Stimulated activated CD8-positive, alpha-beta memory T cell treated with anti-CD3 and anti-CD28 coated beads, Interleukin-7, amount 100 ng/mL, for 1 hour (primary cell): ENCODE measurements around the gene ASF1B.

Source experiments
- DNase-seq, 2 donors: peaks; one replicate each; pipeline ENCODE4 v3.0.0-alpha.2; 2020; ENCODE audit warnings: low read depth in 2 of 2

Gene ASF1B

GRCh38 chr19:14088634-14089411, 47.6 kb downstream of the ASF1B start:
- no peak for DNase-seq

DNA sequence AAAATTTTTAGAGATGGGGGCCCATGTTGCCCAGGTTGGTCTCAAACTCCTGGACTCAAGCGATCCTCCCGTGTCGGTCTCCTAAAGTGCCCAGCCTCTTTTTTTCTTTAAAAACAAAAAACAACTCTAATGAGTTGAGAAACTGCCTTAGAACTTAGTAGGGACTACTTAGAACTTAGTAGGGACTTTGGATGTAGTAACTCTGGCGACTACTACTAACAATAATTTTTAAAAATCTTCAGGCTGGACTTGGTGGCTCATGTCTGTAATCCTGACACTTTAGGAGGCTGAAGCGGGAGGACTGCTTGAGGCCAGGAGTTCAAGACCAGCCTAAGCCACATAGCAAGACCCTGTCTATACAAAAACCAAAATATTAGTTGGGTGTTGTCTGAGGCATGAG, 50.3 kb downstream of the ASF1B start:
- DNase-seq, result no peak

GRCh38 chr19:14085309-14085995, 50.9 kb downstream of the ASF1B start, which contains the start of gene C19orf67:
TSS of gene C19orf67 (minus strand) at chr19:14085783. CDS start at chr19:14085627, 156 bp downstream.
- no peak for DNase-seq

DNA sequence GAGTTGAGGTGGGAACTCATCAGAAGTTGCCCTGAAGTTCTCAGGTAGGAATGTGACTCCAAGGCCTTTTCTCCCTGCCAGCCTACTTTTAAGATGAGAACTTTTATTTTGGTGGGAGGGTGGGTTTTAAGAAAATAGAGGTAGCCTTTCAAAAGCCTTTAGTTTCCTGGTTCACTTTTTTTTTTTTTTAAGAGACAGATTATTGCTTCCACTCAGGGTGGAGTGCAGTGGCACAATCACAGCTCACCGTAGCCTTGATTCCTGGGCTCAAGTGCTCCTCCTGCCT, 53.8 kb downstream of the ASF1B start:
- DNase-seq, result no peak

DNA sequence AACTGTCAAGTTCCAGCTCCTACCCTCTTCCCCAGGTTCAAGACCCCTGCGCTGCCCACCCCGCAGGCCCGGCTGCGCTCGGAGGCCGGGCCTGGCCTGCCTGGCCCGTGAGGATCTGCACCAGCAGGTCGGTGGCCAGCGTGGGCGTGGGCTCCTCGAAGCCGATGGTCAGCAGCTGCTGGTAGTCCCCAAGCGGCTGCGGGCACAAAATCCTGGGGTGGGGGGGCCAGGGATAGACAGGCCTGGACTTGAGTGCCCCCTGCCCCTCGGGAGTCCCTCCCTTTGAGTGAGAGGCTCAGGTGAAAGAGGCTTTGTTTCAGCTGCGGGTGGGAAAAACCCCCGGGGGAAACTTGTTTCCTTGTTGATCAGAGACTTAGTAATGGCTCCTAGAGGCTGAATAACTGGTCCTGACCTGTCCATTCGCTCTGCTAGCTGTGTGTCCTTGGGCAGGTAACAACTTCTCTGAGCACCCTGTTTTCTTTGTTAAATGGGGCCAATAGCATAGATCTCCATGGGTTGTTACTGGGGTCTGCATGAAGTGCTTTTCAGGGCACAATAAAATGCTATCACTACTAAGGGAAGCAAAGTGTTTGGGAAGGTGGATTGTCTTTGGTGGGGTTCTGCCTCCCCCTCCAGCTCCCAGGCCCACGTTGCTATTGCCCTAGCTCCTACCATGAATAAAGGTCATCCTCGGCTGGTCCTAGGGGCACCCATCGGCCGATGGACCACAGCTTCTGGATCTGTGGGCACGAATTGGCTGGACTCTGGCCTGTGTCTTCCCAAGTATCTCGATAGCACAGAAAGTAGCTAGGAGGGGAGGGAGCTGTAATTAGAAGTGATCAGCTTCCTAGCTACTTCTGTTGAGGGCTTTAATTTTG, 54.4 kb downstream of the ASF1B start:
- DNase-seq, result no peak

DNA sequence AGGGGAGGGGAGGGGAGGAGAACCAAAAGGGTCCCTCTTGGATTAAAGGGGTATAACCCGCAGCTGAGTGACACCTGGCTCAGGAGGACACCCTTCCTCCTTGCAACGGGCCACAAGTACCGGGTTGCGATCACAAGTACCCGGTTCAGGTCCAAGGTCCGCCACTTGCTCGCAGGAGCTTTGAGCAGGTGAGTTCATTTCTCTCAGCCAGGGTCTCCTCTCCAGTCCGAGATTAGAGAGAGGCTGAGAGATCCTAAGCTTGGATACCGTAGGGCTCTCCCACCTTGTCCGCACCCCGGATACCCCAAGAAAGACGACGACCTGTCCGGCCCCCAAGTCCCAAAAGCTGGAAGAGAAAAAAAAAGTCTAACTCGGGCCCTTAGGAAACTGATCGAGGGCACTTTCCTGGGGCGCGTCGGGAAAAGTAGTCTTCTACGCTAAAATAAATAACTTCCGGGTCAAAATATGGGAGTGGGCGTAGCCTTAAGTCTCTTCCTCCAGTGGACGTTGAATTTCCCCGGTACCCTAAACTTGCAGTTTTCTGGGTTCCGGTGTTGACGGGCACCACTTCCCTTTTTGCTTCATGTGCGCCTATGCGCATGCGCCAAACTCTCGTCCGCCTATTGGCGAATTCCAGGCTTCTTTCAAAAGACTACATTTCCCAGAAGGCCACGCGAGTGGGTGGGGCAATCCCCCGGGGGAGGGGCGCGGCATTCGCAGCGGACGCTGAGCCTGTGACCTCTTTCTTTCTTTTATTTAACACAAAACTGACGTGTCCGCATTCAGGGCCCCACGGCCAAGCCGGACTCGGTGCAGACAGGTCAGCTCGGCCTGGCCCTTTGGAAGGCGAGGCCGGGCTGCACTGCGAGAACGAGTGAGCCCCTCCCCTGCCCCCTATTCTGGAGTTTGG, 55.2 kb downstream of the ASF1B start:
- peak; percentile 99 for DNase-seq

- DNase-seq, result no peak
These were observed 58.0 kb downstream of the ASF1B start for GRCh38 chr19:14078411-14078810.

DNA sequence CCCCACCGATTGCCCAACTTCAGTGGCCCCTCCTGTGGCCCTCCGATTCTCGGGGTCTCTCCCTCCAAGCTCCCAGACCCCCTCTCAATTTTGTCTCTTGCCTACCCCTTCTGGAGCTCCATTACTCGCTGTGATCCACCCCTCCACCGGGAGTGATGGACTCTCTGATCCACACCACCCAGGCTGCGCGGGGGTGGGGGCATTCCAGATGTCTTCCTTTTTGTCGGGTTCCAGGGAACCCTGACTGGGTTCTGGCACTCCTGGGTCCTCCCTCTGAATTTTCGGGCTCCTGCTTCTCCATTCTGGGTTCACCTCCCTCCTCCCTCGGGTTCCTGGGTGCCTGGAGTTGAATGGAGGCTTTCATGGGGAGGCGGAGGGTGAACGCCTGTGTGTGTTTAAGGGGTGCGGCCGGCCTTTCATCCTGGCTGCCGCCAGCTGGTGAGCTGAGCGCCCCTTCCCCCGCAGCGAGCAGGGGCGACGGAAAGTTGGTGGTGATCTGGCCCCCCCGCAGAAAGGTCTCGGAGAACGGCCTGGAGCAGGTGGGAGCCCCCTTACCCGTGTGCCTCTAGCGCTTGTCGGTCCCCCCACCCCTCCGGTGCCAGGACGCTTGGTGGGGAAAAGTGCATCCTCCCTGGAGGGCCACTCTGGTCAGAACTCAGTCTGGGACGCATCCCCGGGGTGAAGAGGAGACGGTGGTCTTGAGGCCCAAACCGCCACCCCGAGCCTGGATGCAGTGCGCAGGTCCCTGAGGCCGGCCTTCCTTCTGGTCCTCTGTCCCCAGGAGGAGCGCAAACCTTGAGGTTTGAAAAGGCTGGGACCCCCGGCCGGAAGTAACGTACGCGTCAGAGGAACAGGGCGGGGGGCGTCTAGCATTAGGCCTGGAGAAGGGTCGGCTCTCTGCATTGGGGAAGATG, 62.2 kb downstream of the ASF1B start:
- no peak for DNase-seq

- peak; percentile 41 to 50 for DNase-seq
These were observed 63.0 kb downstream of the ASF1B start for GRCh38 chr19:14073261-14073924.

DNA sequence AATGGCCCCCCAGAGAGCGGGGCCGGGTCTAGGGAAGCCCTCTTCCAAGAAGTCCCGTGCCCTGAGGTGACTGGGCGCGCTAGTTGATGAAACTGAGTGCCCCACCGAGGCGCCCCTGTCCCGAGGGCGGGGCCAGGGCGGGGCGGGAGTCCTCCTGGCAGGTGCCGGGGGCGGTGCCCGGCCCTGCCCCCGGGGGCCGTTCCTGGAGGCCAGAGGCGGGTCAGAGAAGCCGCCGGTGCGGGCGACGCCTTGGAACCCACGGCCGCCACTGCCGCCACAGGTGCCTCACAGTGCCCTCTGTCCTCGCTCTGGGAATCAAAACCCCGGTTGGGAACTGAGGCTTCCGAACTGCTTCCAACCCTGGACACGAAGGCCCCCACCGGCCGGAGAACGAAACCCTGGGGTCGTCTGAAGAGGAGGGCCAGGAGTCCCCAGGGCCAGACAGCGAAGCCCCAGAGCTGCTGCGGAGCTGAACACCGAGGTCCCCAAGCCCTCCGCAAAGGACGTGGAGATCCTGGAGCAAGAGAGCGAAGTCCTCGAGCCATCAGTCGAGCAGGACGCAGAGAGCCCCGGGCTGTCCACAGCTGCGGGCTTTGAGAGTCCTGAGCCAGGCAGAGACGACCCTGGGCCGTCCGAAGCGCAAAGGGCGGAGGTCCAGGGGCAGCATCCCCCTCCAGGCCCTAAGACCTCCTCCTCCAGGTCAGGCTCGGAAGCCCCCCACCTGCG, 63.7 kb downstream of the ASF1B start, which contains the start of gene MISP3:
TSS of gene MISP3 (plus strand) at position 252 of the 726 bp plus-strand sequence. CDS start 524 bp downstream, outside the sequence.
- DNase-seq, result no peak

DNA sequence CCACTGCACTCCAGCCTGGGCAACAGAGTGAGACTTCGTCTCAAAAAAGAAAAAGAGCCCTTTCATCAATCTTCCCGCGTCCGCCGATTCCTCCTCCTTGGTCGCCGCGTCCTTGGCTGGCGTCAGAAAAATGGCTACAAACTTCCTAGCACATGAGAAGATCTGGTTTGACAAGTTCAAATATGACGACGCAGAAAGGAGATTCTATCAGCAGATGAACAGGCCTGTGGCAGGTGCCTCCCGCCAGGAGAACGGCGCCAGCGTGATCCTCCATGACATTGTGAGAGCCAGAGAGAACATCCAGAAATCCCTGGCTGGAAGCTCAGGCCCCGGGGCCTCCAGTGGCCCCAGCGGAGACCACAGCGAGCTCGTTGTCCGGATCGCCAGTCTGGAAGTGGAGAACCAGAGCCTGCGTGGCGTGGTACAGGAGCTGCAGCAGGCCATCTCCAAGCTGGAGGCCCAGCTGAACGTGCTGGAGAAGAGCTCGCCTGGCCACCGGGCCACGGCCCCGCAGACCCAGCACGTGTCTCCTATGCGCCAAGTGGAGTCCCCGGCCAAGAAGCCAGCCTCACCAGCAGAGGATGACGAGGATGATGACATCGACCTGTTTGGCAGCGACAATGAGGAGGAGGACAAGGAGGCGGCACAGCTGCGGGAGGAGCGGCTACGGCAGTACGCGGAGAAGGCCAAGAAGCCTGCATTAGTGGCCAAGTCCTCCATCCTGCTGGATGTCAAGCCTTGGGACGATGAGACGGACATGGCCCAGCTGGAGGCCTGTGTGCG, 65.9 kb downstream of the ASF1B start:
- no peak for DNase-seq
